ENCODE data around the gene GATAD1.

Gene GATAD1

DNA sequence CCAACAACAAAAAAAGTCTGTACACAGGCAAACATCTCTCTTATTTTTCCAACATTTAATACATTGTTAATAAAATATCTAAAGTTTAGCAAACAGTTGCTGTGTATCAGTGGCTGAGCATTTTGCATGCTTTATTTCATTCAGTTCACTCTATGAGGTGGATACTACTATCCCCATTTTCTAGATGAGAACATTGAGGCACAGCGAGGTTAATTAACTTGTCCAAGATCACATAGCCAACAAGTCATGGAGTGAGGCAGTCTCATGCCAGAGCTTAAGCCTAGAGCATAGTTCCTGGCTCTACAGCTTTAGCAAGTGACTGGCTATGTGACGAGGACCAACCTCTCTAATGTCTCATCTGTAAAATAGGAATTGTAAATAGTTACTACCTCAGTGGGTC lies 4.4 kb downstream of the GATAD1 start:
- no peak for DNase-seq (ENCODE audit: low read depth in 1 of 2, low spot score in 1 of 2)
- no peak overlapping the region for H3K27ac ChIP-seq (replicated peaks)
- TF ChIP-seq SPI1 (IDR thresholded peaks at IDR 0.05; ENCODE audit: borderline replicate concordance, low read depth) = no peak
- no peak overlapping the region for H3K4me3 ChIP-seq (replicated peaks; ENCODE audit: insufficient read depth, low read length)
- H3K27me3 ChIP-seq (ENCODE audit: insufficient read depth, poor library complexity, severe bottlenecking) = no peaks in the 10 kb centered on the region

- no peaks in the 10 kb centered on the region for H3K27me3 ChIP-seq (ENCODE audit: insufficient read depth, poor library complexity, severe bottlenecking)
- DNase-seq (ENCODE audit: low read depth in 1 of 2, low spot score in 1 of 2) = no peak
- no peak overlapping the region for H3K4me3 ChIP-seq (replicated peaks; ENCODE audit: insufficient read depth, low read length)
- H3K27ac ChIP-seq (replicated peaks) = no peak overlapping the region
- TF ChIP-seq, protein P1, sequence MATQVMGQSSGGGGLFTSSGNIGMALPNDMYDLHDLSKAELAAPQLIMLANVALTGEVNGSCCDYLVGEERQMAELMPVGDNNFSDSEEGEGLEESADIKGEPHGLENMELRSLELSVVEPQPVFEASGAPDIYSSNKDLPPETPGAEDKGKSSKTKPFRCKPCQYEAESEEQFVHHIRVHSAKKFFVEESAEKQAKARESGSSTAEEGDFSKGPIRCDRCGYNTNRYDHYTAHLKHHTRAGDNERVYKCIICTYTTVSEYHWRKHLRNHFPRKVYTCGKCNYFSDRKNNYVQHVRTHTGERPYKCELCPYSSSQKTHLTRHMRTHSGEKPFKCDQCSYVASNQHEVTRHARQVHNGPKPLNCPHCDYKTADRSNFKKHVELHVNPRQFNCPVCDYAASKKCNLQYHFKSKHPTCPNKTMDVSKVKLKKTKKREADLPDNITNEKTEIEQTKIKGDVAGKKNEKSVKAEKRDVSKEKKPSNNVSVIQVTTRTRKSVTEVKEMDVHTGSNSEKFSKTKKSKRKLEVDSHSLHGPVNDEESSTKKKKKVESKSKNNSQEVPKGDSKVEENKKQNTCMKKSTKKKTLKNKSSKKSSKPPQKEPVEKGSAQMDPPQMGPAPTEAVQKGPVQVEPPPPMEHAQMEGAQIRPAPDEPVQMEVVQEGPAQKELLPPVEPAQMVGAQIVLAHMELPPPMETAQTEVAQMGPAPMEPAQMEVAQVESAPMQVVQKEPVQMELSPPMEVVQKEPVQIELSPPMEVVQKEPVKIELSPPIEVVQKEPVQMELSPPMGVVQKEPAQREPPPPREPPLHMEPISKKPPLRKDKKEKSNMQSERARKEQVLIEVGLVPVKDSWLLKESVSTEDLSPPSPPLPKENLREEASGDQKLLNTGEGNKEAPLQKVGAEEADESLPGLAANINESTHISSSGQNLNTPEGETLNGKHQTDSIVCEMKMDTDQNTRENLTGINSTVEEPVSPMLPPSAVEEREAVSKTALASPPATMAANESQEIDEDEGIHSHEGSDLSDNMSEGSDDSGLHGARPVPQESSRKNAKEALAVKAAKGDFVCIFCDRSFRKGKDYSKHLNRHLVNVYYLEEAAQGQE (IDR thresholded peaks at IDR 0.05; ENCODE audit: insufficient replicate concordance, low read depth) = no peak
- TF ChIP-seq POLR2AphosphoS5 (IDR thresholded peaks at IDR 0.05; ENCODE audit: low read depth) = no peak
Measured at GRCh38 chr7:92456236-92456635, 9.0 kb downstream of the GATAD1 start.

- no peaks in the 10 kb centered on the region for H3K27me3 ChIP-seq (ENCODE audit: insufficient read depth, poor library complexity, severe bottlenecking)
- TF ChIP-seq, protein P1 (IDR thresholded peaks at IDR 0.05; ENCODE audit: insufficient replicate concordance, low read depth) = no peak
- TF ChIP-seq SPI1 (IDR thresholded peaks at IDR 0.05; ENCODE audit: borderline replicate concordance, low read depth) (no peak), CTCF (IDR thresholded peaks at IDR 0.05; ENCODE audit: insufficient read depth, low read length) (no peak), GABPA (IDR thresholded peaks at IDR 0.05; ENCODE audit: low read depth) (no peak), POLR2AphosphoS5 (IDR thresholded peaks at IDR 0.05; ENCODE audit: low read depth) (no peak)
- H3K27ac ChIP-seq (replicated peaks) = no peak overlapping the region
- DNase-seq (ENCODE audit: low read depth in 1 of 2, low spot score in 1 of 2) = no peak
- no peak overlapping the region for H3K4me3 ChIP-seq (replicated peaks; ENCODE audit: insufficient read depth, low read length)
Measured at GRCh38 chr7:92460109-92460508, 12.8 kb downstream of the GATAD1 start.

DNA sequence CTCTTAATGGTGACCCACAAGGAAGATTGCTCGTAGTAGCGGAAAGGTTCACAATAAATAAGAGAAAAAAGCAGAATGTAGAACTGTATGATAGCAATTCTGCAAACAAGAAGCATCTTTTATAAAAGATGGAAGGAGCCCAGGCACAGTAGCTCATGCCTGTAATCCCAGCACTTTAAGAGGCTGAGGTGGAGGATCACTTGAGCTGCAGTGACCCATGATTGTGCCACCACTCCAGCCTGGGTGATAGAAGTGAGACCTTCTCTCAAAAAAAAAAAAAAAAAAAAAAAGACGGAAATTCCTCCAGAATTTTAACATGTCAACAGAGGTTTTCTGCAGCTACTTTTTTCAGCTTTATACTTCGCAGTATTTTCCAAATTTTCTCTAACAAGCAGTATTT lies 13.2 kb downstream of the GATAD1 start:
- no peak overlapping the region for H3K4me3 ChIP-seq (replicated peaks; ENCODE audit: insufficient read depth, low read length)
- no peak overlapping the region for H3K27ac ChIP-seq (replicated peaks)
- DNase-seq (ENCODE audit: low read depth in 1 of 2, low spot score in 1 of 2) = no peak
- TF ChIP-seq CTCF (IDR thresholded peaks at IDR 0.05; ENCODE audit: insufficient read depth, low read length) (no peak), SPI1 (IDR thresholded peaks at IDR 0.05; ENCODE audit: borderline replicate concordance, low read depth) (no peak), GABPA (IDR thresholded peaks at IDR 0.05; ENCODE audit: low read depth) (no peak), POLR2AphosphoS5 (IDR thresholded peaks at IDR 0.05; ENCODE audit: low read depth) (no peak)
- TF ChIP-seq, protein P1 (IDR thresholded peaks at IDR 0.05; ENCODE audit: insufficient replicate concordance, low read depth) = no peak
- no peaks in the 10 kb centered on the region for H3K27me3 ChIP-seq (ENCODE audit: insufficient read depth, poor library complexity, severe bottlenecking)
